D721Med (cell line): ENCODE measurements around the gene MTCH1.
"Not testable (repeated sequence)": the region's sequence is repeated elsewhere in the genome, so short reads cannot be mapped to it uniquely, and the experiment has no call there.

Experiments
- DNase-seq: peaks from one replicate; pipeline ENCODE4 v3.0.0; 2011; ENCODE audit warnings: low spot score; ENCODE audit not compliant: insufficient read length
- FAIRE-seq: peaks from 2 replicates; lab custom pipeline; 2011; peaks lifted over from hg19 to GRCh38; lab: Jason Lieb, UNC
- TF ChIP-seq, protein P1 (sequence below): IDR thresholded peaks from 2 replicates; pipeline ENCODE4 v1.5.1; 2012; ENCODE audit warnings: mild to moderate bottlenecking, control low read depth; ENCODE audit not compliant: insufficient read depth; ENCODE audit errors: missing control alignments

Gene MTCH1

DNA sequence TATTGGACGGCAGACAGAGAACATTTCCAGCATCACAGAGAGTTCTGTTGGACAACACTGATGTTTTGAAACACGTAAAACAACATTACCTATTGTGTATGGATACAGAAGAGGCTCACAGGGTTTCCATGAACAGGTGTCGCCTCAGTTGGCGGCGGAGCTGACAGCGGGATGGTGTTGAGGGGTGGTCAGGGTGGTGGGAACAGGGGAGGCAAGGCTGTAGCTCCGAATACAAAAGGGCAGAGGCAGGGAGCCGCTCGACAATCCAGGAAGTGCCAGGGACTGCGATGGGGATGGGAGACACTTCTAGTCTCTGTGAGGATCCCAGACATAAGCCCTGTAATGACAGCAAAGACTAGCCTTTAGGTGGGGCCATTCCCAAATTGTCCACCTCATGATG lies 46.0 kb downstream of the MTCH1 start:
- DNase-seq (no peak), FAIRE-seq (no peak)
- TF ChIP-seq, protein P1, sequence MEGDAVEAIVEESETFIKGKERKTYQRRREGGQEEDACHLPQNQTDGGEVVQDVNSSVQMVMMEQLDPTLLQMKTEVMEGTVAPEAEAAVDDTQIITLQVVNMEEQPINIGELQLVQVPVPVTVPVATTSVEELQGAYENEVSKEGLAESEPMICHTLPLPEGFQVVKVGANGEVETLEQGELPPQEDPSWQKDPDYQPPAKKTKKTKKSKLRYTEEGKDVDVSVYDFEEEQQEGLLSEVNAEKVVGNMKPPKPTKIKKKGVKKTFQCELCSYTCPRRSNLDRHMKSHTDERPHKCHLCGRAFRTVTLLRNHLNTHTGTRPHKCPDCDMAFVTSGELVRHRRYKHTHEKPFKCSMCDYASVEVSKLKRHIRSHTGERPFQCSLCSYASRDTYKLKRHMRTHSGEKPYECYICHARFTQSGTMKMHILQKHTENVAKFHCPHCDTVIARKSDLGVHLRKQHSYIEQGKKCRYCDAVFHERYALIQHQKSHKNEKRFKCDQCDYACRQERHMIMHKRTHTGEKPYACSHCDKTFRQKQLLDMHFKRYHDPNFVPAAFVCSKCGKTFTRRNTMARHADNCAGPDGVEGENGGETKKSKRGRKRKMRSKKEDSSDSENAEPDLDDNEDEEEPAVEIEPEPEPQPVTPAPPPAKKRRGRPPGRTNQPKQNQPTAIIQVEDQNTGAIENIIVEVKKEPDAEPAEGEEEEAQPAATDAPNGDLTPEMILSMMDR: no peak

DNA sequence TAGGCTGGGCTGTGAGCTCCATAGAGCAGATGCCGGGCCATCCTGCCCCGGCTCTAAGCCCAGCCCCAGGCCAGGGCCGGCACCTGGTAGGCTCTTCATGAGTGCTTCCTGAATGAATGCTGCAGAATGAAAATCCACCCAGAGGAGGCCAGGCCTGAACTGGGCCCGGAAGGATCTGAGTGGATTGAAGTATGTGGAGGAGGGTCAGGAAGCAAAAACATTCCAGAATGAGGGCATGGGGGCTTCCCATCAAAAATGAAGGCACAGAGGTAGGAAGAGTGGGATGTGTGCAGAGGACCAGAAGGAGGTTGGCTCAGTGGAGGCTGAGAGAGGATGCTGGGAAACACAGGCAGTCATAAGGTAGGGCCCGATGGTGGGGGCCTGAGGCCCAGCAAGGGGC lies 47.0 kb downstream of the MTCH1 start:
- DNase-seq, FAIRE-seq: not testable (repeated sequence)

DNA sequence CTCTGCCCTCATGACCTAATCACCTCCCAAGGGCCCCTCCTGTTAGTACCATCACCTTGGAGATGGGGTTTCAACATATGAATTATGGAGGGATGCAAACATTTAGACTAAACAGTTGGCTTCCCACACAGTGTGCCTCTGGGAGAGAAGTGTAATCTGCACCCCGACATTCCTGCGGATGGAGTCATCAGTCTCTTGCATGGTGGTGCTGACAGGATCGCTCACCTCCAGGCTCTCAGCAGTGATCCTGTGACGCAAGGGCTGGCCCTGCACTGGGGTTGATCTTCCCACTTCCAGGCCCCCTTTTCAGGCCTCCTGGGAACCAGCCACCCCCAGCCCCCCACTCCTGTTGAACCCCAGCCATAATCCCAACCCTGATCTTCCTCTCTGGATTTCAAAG lies 47.5 kb downstream of the MTCH1 start:
- no peak for DNase-seq
- FAIRE-seq: no peak
- TF ChIP-seq, protein P1: no peak

DNA sequence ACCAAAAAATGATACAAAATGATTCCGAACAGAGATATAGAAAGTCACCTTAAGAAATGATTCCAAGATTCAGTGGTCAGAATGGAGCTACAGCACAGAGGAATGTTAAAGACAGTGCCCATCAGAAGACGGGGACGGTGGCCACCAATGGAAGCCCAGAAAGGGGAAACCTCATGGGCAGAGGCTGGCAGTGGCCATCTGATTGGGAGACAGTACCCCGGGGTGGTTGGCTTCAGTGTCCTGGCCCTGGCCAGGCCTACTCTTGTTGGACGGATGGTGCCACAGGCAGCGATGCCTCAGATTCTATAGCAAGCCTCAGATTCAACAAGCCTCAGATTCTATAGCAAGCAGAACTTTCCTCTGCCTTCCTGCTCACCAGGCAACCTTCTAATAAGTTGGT lies 48.1 kb downstream of the MTCH1 start:
- FAIRE-seq (no peak), DNase-seq (no peak)
- TF ChIP-seq, protein P1: no peak

DNA sequence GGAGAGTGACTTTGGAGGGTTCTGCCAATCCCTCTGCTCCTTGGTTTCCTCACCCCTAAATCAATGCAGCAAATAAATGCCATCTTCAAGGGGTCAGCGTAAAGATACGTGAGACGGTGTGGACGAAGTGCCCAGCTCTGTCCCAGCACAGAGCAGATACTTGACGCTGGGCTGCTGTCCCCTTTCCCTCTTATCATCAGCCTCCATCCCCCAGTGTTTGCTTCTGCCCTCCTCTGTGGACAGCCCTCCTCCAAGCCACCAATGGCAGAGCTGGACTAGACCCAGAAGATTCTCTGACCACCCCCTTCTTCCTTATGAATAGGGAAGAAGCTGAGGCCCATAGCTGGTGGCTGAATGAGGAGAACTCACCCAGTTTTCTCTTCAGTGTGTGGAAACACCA lies 49.2 kb downstream of the MTCH1 start:
- FAIRE-seq: no peak
- TF ChIP-seq, protein P1: no peak
- no peak for DNase-seq

DNA sequence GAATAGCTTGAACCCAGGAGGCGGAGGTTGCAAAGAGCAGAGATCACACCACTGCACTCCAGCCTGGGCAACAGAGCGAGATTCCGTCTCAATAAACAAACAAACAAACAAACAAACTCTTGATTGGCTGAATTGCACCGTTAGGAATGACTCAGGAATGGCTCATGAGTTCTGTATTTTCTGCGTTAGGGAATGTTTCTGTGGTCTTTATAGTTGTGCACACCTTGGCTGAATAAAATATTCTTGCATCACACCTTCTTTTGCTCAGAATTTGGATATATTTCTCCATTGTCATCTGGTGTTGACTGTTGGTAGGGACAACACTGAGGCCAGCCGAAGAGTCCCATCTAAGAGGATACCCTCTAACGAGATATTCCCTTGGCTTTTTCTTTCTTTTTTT lies 51.1 kb downstream of the MTCH1 start:
- DNase-seq: no peak
- TF ChIP-seq, protein P1: no peak
- FAIRE-seq: no peak

DNA sequence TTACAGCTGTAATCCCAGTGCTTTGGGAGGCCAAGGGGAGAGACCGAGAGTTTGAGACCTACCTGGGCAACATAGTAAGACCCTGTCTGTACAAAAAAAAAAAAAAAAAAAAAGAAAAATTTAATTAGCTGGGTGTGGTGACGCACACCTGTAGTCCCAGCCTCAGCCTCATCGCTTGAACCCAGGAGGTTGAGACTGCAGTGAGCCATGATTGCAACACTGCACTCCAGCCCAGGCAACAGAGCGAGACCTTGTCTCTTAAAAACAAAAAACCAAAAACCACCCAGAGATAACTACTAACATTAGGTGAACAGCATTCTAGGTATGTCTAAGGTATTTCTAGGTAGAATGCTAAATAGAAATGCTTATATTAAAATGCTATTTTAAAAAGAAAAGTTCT lies 52.5 kb downstream of the MTCH1 start:
- no peak for FAIRE-seq
- TF ChIP-seq, protein P1: no peak
- no peak for DNase-seq

DNA sequence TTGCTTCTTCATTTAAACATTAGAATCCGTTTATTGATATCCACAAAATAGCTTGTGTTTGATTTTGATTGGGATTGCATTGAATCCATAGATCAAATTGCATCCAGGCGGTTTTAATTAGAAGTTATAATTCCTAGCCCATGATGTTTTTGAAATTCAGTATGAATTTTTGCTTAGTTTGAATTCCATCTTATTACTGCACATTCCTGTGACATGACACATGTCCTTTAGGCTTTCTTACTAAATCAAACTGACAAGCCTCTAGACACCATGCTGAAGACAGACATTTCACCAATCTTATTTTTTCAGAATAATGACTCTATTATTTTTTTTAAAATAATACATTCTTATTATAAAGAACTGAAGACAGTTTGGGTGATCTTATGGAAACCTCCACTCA lies 52.9 kb downstream of the MTCH1 start:
- TF ChIP-seq, protein P1: no peak
- DNase-seq (no peak), FAIRE-seq (no peak)
